Stimulated activated CD4-positive, alpha-beta T cell treated with anti-CD3 and anti-CD28 coated beads, Interleukin-2, amount 100 ng/mL, for 24 hours (primary cell): ENCODE measurements around the gene HPRT1.

Source experiments
- DNase-seq, 2 donors: peaks; one replicate each; pipeline ENCODE4 v3.0.0-alpha.2; 2020

Gene HPRT1

GRCh38 chrX:134478374-134478773 lies 18.4 kb downstream of the HPRT1 start:
- DNase-seq: no peak

- no peak for DNase-seq
Measured at GRCh38 chrX:134480061-134480460, 20.1 kb downstream of the HPRT1 start.

- DNase-seq: no peak
Measured at GRCh38 chrX:134481339-134481738, 21.4 kb downstream of the HPRT1 start.

GRCh38 chrX:134482371-134482770 lies 22.4 kb downstream of the HPRT1 start:
- no peak for DNase-seq

GRCh38 chrX:134484039-134484438 lies 24.1 kb downstream of the HPRT1 start:
- DNase-seq: no peak

GRCh38 chrX:134501941-134502340 lies 42.0 kb downstream of the HPRT1 start:
- no peak for DNase-seq

GRCh38 chrX:134502686-134503085 lies 42.7 kb downstream of the HPRT1 start:
- no peak for DNase-seq

- no peak for DNase-seq
Measured at GRCh38 chrX:134512566-134512965, 52.6 kb downstream of the HPRT1 start.

GRCh38 chrX:134513091-134513490 lies 53.1 kb downstream of the HPRT1 start:
- no peak for DNase-seq

- DNase-seq: no peak
Measured at GRCh38 chrX:134520860-134521390, 61.0 kb downstream of the HPRT1 start.

- DNase-seq: no peak
Measured at GRCh38 chrX:134524181-134524580, 64.2 kb downstream of the HPRT1 start.

- no peak for DNase-seq
Measured at GRCh38 chrX:134525086-134525792, 65.3 kb downstream of the HPRT1 start.

GRCh38 chrX:134526399-134526798 lies 66.4 kb downstream of the HPRT1 start:
- no peak for DNase-seq

GRCh38 chrX:134528960-134529359 lies 69.0 kb downstream of the HPRT1 start:
- no peak for DNase-seq

GRCh38 chrX:134529481-134529880 lies 69.5 kb downstream of the HPRT1 start:
- no peak for DNase-seq

GRCh38 chrX:134530845-134531244 lies 70.9 kb downstream of the HPRT1 start:
- no peak for DNase-seq

GRCh38 chrX:134533352-134533751 lies 73.4 kb downstream of the HPRT1 start:
- DNase-seq: no peak

- DNase-seq: no peak
Measured at GRCh38 chrX:134533952-134534351, 74.0 kb downstream of the HPRT1 start.

GRCh38 chrX:134537179-134537955 lies 77.4 kb downstream of the HPRT1 start:
- no peak for DNase-seq

- DNase-seq: no peak
Measured at GRCh38 chrX:134538316-134538715, 78.4 kb downstream of the HPRT1 start.

- no peak for DNase-seq
Measured at GRCh38 chrX:134541906-134542305, 81.9 kb downstream of the HPRT1 start.

- DNase-seq: no peak
Measured at GRCh38 chrX:134542485-134542884, 82.5 kb downstream of the HPRT1 start.

- no peak for DNase-seq
Measured at GRCh38 chrX:134543288-134543687, 83.3 kb downstream of the HPRT1 start.

GRCh38 chrX:134544135-134544512 lies 84.2 kb downstream of the HPRT1 start:
- DNase-seq: no peak
